HL-60 (cell line): Measurements from ENCODE around the gene ALG12.

Experiments used
- DNase-seq, 2 experiments: peaks; one replicate each; pipeline ENCODE4 v3.0.0-alpha.2; 2010 to 2020; ENCODE audit warnings: low read depth in 1 of 2, low spot score in 1 of 2
- H3K27ac ChIP-seq: fragments of 250-450 bp; sonication (Bioruptor Pico); replicated peaks from 2 replicates; pipeline ENCODE4 v1.5.1; 2020; ENCODE audit warnings: mild to moderate bottlenecking, moderate library complexity
- H3K27me3 ChIP-seq: fragments of 250-450 bp; sonication (Bioruptor Pico); 2 replicates; pipeline ENCODE4 v1.5.1; 2021; ENCODE audit warnings: mild to moderate bottlenecking, moderate library complexity; ENCODE audit not compliant: insufficient read depth, poor library complexity, severe bottlenecking
- H3K4me3 ChIP-seq: replicated peaks from 2 replicates; pipeline ENCODE4 v1.5.1; 2011; ENCODE audit warnings: mild to moderate bottlenecking, control low read depth, low read length; ENCODE audit not compliant: insufficient read depth
- CTCF ChIP-seq: IDR thresholded peaks from one replicate; pipeline ENCODE4 v1.5.1; 2011; ENCODE audit warnings: low read length, control low read depth, inconsistent platforms; ENCODE audit not compliant: insufficient read depth
- GABPA ChIP-seq: IDR thresholded peaks from 2 replicates; pipeline ENCODE4 v1.6.1; 2012; ENCODE audit warnings: low read depth
- POLR2AphosphoS5 ChIP-seq: IDR thresholded peaks from 2 replicates; pipeline ENCODE4 v1.6.1; 2012; ENCODE audit warnings: low read depth
- REST ChIP-seq: IDR thresholded peaks from 2 replicates; pipeline ENCODE4 v1.6.1; 2012; ENCODE audit warnings: low read depth; ENCODE audit not compliant: insufficient replicate concordance
- SPI1 ChIP-seq: IDR thresholded peaks from 2 replicates; pipeline ENCODE4 v1.6.1; 2012; ENCODE audit warnings: low read depth, mild to moderate bottlenecking, borderline replicate concordance

Gene ALG12

GRCh38 chr22:49921508-49922278 lies 3.5 kb upstream of the ALG12 start:
- DNase-seq = no peak
- TF ChIP-seq POLR2AphosphoS5 (no peak), CTCF (no peak), REST (no peak), SPI1 (no peak), GABPA (no peak)
- Histone ChIP-seq H3K27me3 (no peaks in the 10 kb centered on the region), H3K27ac (no peak overlapping the region), H3K4me3 (no peak overlapping the region)

- Histone ChIP-seq H3K4me3 (no peak overlapping the region), H3K27ac (no peak overlapping the region), H3K27me3 (no peaks in the 10 kb centered on the region)
- DNase-seq = no peak
- no peak for TF ChIP-seq GABPA
- TF ChIP-seq SPI1 = no peak
- TF ChIP-seq REST = no peak
- no peak for TF ChIP-seq POLR2AphosphoS5
- no peak for TF ChIP-seq CTCF
Measured at GRCh38 chr22:49920859-49921258, 2.6 kb upstream of the ALG12 start.

- Histone ChIP-seq H3K27ac (peak overlapping the region; percentile 51), H3K27me3 (no peaks in the 10 kb centered on the region), H3K4me3 (peak overlapping the region; percentile 74)
- DNase-seq = no peak
- no peak for TF ChIP-seq GABPA
- TF ChIP-seq POLR2AphosphoS5 = no peak
- TF ChIP-seq REST = no peak
- no peak for TF ChIP-seq CTCF
- no peak for TF ChIP-seq SPI1
Measured at GRCh38 chr22:49918911-49919881, 958 bp upstream of the ALG12 start.
